Esophagus muscularis mucosa (tissue), 3 donors: ENCODE results near the gene CROCC.

Source experiments
- CTCF ChIP-seq, 3 experiments: fragments of 200-600 bp in 2 of 3; fragments of 450-650 bp in 1 of 3; sonication (generic) in 2 of 3; IDR thresholded peaks; one replicate each; pipeline ENCODE4 v1.5.1; 2017 to 2019; ENCODE audit warnings: antibody characterized with exemption in 3 of 3, mild to moderate bottlenecking in 2 of 3, moderate library complexity in 1 of 3
- POLR2AphosphoS5 ChIP-seq, 2 donors: sonication (generic); formaldehyde crosslinking; IDR thresholded peaks; one replicate each; pipeline ENCODE4 v1.6.1; 2017; ENCODE audit warnings: antibody characterized with exemption in 2 of 2

- TF ChIP-seq CTCF (IDR thresholded peaks at IDR 0.05), result no peak
- TF ChIP-seq POLR2AphosphoS5 (IDR thresholded peaks at IDR 0.05), result no peak
Measured at GRCh38 chr1:16957731-16958130, 36.0 kb downstream of the CROCC start.
